ENCODE results near the gene PPIL6.

Gene PPIL6

DNA sequence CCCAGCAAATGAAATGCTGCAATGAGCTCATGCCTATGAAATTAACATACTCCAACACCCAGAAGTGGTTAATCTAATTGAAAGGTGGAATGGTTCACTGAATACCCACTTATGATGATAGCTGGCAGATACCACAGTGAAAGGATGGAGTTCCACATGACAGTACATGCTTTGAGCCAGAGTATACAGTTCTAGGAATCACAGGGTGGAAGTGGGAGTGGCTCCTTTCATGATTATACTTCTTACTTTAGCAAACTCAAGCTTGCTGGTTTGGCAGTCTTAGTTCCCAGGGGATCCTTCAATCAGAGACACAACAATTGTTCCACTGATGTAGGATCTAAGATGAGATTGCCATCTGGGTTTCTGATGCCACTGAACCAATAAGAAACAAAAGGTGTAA, 79.6 kb downstream of the PPIL6 start:
- DNase-seq: no peak

DNA sequence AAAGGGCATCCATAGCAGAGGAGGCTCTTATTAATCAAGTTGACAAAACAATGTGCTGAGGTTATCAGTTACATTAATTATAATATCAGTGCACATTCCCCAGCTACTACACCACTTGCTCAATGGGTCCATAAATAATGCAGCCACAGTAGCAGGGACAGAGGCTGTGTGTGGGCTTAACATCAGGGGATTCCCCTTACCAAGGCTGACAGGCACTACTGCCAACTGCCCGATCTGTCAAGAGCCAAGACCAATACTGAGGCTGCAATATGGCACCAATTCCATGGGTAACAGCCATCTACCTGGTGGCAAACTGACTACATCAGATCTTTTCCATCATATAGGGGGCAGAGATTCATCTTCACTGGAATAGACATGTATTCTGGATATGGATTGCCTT, 80.1 kb downstream of the PPIL6 start:
- no peak for DNase-seq

DNA sequence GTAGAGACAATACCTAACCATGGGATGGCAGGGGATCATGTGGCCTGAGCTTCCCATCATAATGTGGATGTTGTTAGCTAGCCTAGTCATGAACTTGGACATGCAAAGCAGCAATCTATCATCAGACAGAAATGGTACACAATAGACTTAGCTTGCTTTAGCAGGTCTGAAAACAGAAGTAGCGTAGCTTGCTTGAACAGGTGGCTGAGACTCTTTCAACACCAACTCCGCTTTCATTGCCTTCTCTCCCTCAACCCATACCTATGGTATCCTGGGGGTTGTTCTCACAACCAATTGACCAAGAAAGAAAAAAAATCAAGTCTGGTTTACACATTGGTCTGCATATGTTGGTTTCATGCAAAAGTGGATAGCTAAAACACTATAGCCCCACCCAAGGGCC, 81.2 kb downstream of the PPIL6 start:
- DNase-seq: no peak

DNA sequence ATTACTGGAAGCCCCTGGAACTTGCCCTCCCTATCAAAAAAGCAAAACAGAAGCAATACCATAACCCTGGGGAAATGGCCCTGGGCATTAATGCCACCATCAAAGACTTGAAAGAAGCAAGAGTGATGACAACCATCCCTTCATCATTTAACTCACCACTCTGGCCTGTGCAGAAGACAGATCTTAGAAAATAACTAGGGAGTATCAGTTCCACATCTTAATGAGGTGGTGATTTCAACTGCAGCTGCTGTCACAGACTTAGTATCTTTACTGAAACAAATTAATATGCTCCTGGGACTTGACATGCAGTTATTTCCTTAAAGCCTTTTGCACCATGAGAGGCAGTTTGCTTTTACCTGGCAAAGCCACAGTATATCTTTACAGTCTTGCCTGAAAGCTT, 82.2 kb downstream of the PPIL6 start:
- no peak for DNase-seq

DNA sequence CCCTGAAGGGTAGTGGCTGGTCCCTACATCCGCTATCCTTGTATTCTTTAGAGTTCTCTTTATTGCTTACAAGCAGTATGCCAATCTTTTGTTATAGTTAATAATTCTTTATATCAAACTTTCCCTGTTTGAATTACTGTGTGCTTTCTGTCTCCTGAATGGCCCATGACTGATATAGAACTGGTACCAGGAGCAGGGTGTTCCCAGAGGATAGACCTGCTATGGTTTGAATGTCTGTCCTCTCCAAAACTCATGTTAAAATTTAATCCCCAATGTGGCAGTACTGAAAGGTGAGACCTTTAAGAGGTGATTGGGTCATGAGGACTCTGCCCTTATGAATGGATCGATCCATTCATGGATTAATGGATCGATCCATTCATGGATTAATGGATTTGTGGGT, 84.2 kb downstream of the PPIL6 start:
- no peak for DNase-seq

DNA sequence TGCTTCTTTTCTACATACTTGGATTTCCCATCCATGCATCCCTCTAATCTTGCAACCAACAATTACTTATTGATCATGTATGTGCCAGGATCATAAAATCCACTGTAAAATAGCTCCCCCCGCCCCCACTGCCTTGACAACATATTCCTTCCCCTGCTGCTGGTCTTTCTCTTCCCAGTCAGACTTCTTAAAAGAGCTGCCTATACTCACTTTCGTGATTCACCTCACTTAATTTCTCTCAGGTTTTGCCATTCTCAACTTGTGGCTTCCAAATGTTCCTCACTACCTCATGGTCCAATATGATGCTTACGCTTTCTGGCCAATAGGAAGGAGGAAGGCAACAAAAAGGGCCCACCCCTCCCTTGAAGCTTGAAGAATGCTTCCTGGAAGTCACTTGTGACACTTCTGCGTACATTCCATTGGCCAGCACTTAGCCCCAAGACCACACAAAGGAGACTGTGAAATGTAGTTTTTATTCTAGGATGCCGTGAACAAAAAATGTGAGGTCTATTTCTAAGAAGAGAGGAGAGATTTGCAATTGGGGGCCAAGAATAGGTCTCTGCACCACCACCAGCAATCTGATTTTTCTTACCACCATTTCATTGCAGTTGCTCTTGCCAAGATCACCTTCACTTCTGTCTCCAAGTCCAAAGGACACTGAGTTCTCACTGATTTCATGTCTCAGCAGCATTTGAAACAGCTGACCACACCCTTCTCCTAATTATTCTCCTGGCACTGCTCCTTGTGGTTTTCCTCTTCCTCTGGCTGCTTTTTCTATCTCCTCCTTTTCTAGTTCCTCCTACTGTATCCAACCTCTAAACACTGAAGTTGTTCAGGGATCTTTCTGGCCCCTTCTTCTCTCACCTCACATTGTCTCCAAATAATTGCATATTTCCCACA, 88.9 kb downstream of the PPIL6 start:
- DNase-seq: no peak

DNA sequence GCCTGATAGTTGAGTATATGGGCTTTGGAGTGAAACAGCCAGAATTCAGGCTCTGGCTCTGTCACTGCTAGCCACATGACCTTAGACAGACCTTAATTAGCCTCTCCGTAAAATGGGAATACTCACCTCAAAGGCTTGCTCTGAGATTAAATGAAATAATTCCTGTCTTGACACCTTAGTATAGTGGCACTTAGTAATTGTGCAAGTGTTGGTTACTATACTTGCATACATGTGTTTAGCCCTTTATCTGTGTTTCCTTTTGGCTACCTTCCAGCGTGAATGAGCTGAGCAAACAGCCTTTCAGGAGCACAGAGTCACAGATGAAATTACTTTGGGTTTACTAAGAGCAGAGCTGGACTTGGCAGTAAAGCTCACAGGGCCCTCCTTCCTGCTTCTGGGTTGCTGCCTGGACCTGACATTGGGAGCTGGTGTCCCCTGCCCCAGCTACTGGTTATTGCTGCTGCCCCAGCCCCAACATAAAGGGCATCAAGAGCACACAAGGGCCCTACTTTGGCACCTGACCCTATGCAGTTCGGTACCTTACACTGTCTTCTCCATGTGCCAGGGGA, 90.9 kb downstream of the PPIL6 start:
- DNase-seq: no peak

DNA sequence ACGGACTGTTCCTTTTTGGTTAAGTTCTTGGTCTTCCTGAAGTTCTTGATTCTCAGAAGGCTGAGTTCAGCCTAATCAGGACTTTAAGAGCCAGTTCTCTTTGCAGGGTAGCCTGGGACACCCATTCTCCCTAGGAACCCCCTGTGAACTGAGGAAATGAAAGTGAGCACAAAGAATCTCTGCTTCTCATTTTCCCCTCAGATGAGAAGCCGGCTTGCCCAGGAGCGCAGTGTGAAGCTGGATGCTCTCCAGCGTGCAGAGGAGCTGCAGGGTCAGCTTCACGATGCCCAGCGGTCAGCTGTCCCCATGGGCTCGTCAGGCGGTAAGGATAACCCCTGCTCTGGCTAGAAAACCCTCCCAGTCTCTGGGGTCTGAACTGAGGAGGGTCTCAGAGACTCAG, 92.2 kb downstream of the PPIL6 start:
- no peak for DNase-seq

DNA sequence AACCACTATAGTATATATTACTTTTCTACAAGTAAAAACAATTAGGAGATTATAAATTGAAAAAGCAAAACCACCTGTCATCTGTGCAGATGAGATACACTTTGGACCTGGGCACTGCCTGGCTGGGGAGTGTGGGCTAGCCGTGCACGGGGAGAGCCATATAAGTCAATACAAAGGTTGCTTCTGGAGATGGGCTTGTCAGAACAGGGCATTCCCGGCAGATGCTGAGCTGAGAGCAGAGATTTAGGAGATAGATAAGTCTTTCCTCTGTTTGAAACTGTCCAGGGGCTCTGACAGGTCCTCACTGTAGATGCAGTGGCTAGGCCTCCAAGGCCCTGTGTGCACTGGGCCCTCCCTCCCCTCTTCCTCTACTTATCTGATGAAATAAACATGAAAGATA, 92.6 kb downstream of the PPIL6 start:
- no peak for DNase-seq

DNA sequence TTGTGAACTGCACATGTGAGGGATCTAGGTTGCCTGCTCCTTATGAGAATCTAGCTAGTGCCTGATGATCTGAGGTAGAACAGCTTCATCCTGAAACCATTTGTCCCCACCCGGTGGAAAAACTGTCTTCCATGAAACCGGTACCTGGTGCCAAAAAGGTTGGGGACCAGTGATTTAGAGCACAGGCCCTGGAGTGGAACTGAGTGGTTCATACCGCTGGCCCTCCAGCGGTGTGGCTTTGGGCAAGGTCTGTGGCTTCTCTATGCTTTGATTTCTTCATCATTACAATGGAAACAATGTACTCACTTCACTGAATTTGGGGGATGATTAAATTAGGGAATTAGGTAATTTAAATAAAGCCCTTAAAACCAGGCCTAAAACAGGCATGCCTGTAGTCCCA, 94.4 kb downstream of the PPIL6 start:
- no peak for DNase-seq

DNA sequence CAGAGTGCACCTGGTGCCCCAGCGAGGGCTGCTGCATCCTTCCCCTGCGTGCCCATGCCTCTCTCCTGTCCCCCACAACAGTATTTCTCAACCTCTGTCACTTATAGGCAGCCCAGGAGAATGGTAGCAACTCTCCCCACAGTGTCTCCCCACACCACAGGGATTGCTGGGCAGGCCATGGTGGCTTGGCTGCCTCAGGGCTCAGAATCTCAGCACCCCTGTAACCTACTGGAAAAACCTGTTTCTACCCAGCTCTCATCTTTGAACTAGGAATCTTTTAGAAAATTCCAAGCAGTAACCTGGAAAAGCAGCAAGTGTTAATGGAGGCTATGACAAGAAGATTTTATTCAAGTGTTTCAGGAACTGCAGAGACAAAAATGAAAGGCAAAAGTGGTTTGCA, 96.2 kb downstream of the PPIL6 start:
- DNase-seq: no peak

DNA sequence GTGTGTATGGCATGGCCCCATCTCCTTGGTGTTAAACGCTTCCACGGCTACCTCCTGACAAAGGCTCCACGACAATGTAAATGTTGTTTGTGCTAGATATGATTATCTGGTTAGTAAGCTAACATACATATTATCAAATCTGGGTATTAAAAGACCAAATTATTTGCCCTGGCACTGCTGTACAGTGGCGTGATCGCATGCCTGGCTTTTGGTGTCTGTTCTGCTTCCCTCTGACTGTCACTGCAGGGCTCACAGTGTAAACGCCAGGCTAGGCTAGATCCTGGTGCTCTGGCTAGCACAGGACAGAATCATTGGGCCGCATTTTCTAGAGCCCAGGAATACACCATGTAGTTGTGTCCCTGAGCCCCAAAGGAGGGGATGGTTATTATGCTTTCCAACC, 96.9 kb downstream of the PPIL6 start:
- DNase-seq: no peak

DNA sequence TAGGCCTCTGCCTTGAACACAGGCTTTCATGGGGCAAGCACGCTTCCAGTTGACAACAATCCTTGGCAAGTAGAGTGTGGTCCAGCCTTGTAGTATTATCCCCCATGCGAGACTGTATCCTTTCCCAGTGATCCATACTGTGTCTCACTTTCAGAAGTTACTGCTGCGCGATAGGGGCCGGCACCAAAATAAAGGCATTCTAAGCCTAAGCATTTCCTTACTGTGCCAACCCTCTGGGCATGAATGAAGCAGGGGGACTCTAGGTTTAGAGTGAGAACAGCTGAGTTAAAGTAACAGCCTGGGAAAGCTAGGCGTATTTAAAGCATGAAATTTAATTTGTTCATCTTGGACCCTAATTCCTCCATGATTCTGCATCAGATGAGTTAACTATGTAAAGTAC, 97.5 kb downstream of the PPIL6 start:
- DNase-seq: no peak

DNA sequence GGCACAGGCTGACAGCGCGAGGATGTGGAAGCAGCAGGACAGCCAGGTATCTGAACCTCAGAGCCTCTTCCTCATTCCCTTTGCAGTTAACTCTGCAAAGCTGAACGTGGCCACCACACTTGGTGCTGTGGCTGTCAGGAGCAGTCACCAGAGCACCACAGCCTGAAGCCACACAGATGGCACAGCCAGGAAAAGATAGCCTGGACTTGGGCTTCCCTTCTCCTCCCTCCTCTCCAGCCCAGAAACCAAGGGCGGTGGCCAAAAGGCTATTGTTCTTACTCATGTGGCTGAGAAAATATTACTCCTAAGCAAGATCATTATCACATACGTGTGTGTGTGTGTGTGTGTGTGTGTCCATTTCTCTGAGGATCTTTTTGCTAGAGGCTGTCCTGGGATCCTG, 97.9 kb downstream of the PPIL6 start:
- no peak for DNase-seq

DNA sequence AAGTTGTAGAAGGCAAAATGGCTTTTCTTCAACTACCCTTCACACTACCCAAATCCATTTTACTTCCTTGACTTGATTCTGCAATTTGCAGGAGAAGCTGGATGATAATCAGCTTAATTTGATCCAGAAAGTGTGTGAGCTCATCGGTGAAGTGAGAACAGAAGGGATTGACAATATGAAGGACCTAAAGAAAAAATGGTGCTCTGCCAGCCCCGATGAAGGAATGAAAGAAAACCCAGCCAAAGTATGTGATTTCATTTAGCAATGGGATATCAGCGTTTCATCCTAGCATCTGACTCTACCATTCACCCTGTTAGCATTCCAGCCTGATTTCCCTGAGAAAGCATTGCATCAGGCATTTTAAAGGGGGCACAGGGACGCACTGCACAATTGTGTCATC, 99.6 kb downstream of the PPIL6 start:
- DNase-seq: no peak

Data from cortex of kidney (tissue), 1 donor.